ENCODE results near the gene TRAPPC3L.

GRCh38 chr6:116529466-116530290 lies 15.8 kb downstream of the TRAPPC3L start:
- TF ChIP-seq EZH2phosphoT487 (IDR thresholded peaks at IDR 0.05; ENCODE audit: low read length), result no peak
- TF ChIP-seq, protein P1, sequence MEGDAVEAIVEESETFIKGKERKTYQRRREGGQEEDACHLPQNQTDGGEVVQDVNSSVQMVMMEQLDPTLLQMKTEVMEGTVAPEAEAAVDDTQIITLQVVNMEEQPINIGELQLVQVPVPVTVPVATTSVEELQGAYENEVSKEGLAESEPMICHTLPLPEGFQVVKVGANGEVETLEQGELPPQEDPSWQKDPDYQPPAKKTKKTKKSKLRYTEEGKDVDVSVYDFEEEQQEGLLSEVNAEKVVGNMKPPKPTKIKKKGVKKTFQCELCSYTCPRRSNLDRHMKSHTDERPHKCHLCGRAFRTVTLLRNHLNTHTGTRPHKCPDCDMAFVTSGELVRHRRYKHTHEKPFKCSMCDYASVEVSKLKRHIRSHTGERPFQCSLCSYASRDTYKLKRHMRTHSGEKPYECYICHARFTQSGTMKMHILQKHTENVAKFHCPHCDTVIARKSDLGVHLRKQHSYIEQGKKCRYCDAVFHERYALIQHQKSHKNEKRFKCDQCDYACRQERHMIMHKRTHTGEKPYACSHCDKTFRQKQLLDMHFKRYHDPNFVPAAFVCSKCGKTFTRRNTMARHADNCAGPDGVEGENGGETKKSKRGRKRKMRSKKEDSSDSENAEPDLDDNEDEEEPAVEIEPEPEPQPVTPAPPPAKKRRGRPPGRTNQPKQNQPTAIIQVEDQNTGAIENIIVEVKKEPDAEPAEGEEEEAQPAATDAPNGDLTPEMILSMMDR (IDR thresholded peaks at IDR 0.05; ENCODE audit: low read length), result no peak
